Measurements from ENCODE around the gene VIPAS39.

- no peak for TF ChIP-seq EZH2phosphoT487 (IDR thresholded peaks at IDR 0.05)
- TF ChIP-seq, protein P1, sequence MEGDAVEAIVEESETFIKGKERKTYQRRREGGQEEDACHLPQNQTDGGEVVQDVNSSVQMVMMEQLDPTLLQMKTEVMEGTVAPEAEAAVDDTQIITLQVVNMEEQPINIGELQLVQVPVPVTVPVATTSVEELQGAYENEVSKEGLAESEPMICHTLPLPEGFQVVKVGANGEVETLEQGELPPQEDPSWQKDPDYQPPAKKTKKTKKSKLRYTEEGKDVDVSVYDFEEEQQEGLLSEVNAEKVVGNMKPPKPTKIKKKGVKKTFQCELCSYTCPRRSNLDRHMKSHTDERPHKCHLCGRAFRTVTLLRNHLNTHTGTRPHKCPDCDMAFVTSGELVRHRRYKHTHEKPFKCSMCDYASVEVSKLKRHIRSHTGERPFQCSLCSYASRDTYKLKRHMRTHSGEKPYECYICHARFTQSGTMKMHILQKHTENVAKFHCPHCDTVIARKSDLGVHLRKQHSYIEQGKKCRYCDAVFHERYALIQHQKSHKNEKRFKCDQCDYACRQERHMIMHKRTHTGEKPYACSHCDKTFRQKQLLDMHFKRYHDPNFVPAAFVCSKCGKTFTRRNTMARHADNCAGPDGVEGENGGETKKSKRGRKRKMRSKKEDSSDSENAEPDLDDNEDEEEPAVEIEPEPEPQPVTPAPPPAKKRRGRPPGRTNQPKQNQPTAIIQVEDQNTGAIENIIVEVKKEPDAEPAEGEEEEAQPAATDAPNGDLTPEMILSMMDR (IDR thresholded peaks at IDR 0.05) = no peak
These were observed 33.1 kb upstream of the VIPAS39 start for GRCh38 chr14:77490347-77490986.

Data from neural progenitor cell (in vitro differentiated cells).